Thyroid gland (tissue), 4 donors: ENCODE data around the gene DCUN1D4. TPM values are rescaled to one million over a fixed set of nuclear protein-coding genes. Genes with fewer than 3 reads are reported as not detected.

Source experiments
- DNase-seq, 2 donors: peaks; one replicate each; pipeline ENCODE4 v3.0.0-alpha.2; 2019
- H3K27ac ChIP-seq, 3 donors: fragments of 200-600 bp; sonication (generic); 1 replicate in 2 of 3; 2 replicates in 1 of 3; pipeline ENCODE4 v1.5.1; 2016 to 2019; ENCODE audit warnings: mild to moderate bottlenecking in 1 of 3, moderate library complexity in 1 of 3
- H3K27me3 ChIP-seq: fragments of 200-600 bp; sonication (generic); one replicate; pipeline ENCODE4 v1.5.1; 2019
- H3K36me3 ChIP-seq, 2 donors: fragments of 200-600 bp; sonication (generic); one replicate each; pipeline ENCODE4 v1.5.1; 2016 to 2019
- H3K4me1 ChIP-seq, 2 donors: fragments of 200-600 bp; sonication (generic); one replicate each; pipeline ENCODE4 v1.5.1; 2017 to 2019
- H3K4me3 ChIP-seq, 3 donors: fragments of 200-600 bp; sonication (generic); replicated peaks in 1 of 3; 1 replicate in 2 of 3; 2 replicates in 1 of 3; pipeline ENCODE4 v1.5.1; 2016; ENCODE audit warnings: mild to moderate bottlenecking in 1 of 3
- H3K9me3 ChIP-seq: fragments of 200-600 bp; sonication (generic); one replicate; pipeline ENCODE4 v1.5.1; 2017
- CTCF ChIP-seq, 6 experiments: fragments of 200-600 bp in 3 of 6; fragments of 450-650 bp in 3 of 6; sonication (generic) in 3 of 6; IDR thresholded peaks; one replicate each; pipeline ENCODE4 v1.5.1; 2016 to 2019; ENCODE audit warnings: antibody characterized with exemption in 6 of 6, mild to moderate bottlenecking in 2 of 6, inconsistent platforms in 1 of 6, moderate library complexity in 1 of 6
- POLR2A ChIP-seq, 2 donors: fragments of 450-650 bp; IDR thresholded peaks; one replicate each; pipeline ENCODE4 v1.6.1; 2017; ENCODE audit warnings: antibody characterized with exemption in 2 of 2, mild to moderate bottlenecking in 2 of 2, moderate library complexity in 1 of 2
- WGBS, 2 donors: methylation state at CpG; one replicate each; pipeline ENCODE4 v1.1.5; 2017; 5-methylcytosine and 5-hydroxymethylcytosine counted together
- intact Hi-C: fragments of 100-400 bp; cut with DNase I; formaldehyde crosslinking; loops from one replicate; pipeline ENCODE4 v1.15.1; 2023
- total RNA-seq, 4 donors: library from RNA; depleted of rRNA; stranded (reverse); fragments of >200 nt; gene quantifications; one replicate each; pipeline ENCODE4 v1.2.3, GENCODE V29; 2016

DCUN1D4 gene
- total RNA-seq, 4 donors from 2014 or later = 44.6 to 81.4 (median 51.7) TPM

GRCh38 chr4:51845055-51845426 is 2.1 kb downstream of the DCUN1D4 start:
- H3K4me3 ChIP-seq = peak overlapping the region in 2 of 3 donors; percentile 8 to 82
- H3K9me3 ChIP-seq = no peaks in the 10 kb centered on the region
- peak overlapping the region in 2 of 3 donors; percentile 23 to 95 for H3K27ac ChIP-seq
- no peaks in the 10 kb centered on the region for H3K36me3 ChIP-seq
- intact Hi-C loops = loop anchor here (10.0 kb wide), 1 partner anchor 1530 kb away; the partner anchor contains the start of gene FIP1L1
- DNase-seq = no peak
- H3K27me3 ChIP-seq = no peaks in the 10 kb centered on the region
- TF ChIP-seq CTCF (IDR thresholded peaks at IDR 0.05) (no peak), POLR2A (IDR thresholded peaks at IDR 0.05) (no peak)
- 54 to 57% methylated on average over 6 of the region's 6 CpGs for WGBS, 2 donors
- peaks cover 13% of the 10 kb centered on the region in 2 donors for H3K4me1 ChIP-seq

- 74 to 83% methylated on average over 1 of the region's 1 CpG for WGBS, 2 donors
- no peak for DNase-seq
- intact Hi-C loops = loop anchor here (10.0 kb wide), 1 partner anchor 1529 kb away; the partner anchor contains the start of gene FIP1L1
These were observed 2.8 kb downstream of the DCUN1D4 start for GRCh38 chr4:51845711-51846110.

GRCh38 chr4:51849430-51849829 is 6.5 kb downstream of the DCUN1D4 start:
- no peak for DNase-seq
- H3K27ac ChIP-seq = no peak overlapping the region
- no peaks in the 10 kb centered on the region for H3K36me3 ChIP-seq
- peaks cover 25 to 28% of the 10 kb centered on the region in 2 donors for H3K4me1 ChIP-seq
- no peaks in the 10 kb centered on the region for H3K27me3 ChIP-seq
- 78 to 97% methylated on average over 5 of the region's 5 CpGs for WGBS, 2 donors
- no peak overlapping the region for H3K4me3 ChIP-seq
- intact Hi-C loops = loop anchor here (10.0 kb wide), 1 partner anchor 1525 kb away; the partner anchor contains the start of gene FIP1L1
- H3K9me3 ChIP-seq = no peaks in the 10 kb centered on the region
- TF ChIP-seq CTCF (IDR thresholded peaks at IDR 0.05) (no peak), POLR2A (IDR thresholded peaks at IDR 0.05) (no peak)

More at GRCh38 chr4:51845711-51846110, 2.8 kb downstream of the DCUN1D4 start:
- Histone ChIP-seq H3K4me1 (peaks cover 13% of the 10 kb centered on the region in 2 donors), H3K36me3 (no peaks in the 10 kb centered on the region), H3K27me3 (no peaks in the 10 kb centered on the region), H3K27ac (no peak overlapping the region), H3K9me3 (no peaks in the 10 kb centered on the region), H3K4me3 (no peak overlapping the region)
- TF ChIP-seq CTCF (IDR thresholded peaks at IDR 0.05) = no peak

- Histone ChIP-seq H3K9me3 (no peaks in the 10 kb centered on the region), H3K27ac (no peak overlapping the region), H3K36me3 (no peaks in the 10 kb centered on the region), H3K4me1 (peaks cover 20 to 22% of the 10 kb centered on the region in 2 donors), H3K4me3 (no peak overlapping the region), H3K27me3 (no peaks in the 10 kb centered on the region)
- intact Hi-C loops = no loop called here
- 94 to 98% methylated on average over 4 of the region's 4 CpGs for WGBS, 2 donors
- no peak for DNase-seq
- TF ChIP-seq CTCF (IDR thresholded peaks at IDR 0.05) (no peak), POLR2A (IDR thresholded peaks at IDR 0.05) (no peak)
These were observed 7.3 kb downstream of the DCUN1D4 start for GRCh38 chr4:51850294-51850693.

GRCh38 chr4:51851090-51851936 is 8.4 kb downstream of the DCUN1D4 start:
- WGBS, 2 donors = 74 to 76% methylated on average over 7 of the region's 7 CpGs
- TF ChIP-seq POLR2A (IDR thresholded peaks at IDR 0.05) = no peak
- TF ChIP-seq CTCF (IDR thresholded peaks at IDR 0.05) = no peak
- Histone ChIP-seq H3K4me1 (peaks cover 15 to 18% of the 10 kb centered on the region in 2 donors), H3K9me3 (no peaks in the 10 kb centered on the region), H3K27me3 (no peaks in the 10 kb centered on the region), H3K27ac (peak overlapping the region in 1 of 3 donors; percentile 31), H3K4me3 (no peak overlapping the region), H3K36me3 (no peaks in the 10 kb centered on the region)
- no peak for DNase-seq
- intact Hi-C loops = no loop called here
